Activated T-cell treated with anti-CD3 and anti-CD28 coated beads for 48 hours (primary cell): ENCODE data around the gene TRDN.
"Not testable (repeated sequence)": the region's sequence is repeated elsewhere in the genome, so short reads cannot be mapped to it uniquely, and the experiment has no call there.

ENCODE experiments used
- DNase-seq: peaks from one replicate; pipeline ENCODE4 v3.0.0-alpha.2; 2020; ENCODE audit warnings: low read depth

The TRDN gene

GRCh38 chr6:123629258-123629941, 7.3 kb downstream of the TRDN start:
- no peak for DNase-seq

- DNase-seq = no peak
Observed at GRCh38 chr6:123625696-123626095, 11.1 kb downstream of the TRDN start.

DNA sequence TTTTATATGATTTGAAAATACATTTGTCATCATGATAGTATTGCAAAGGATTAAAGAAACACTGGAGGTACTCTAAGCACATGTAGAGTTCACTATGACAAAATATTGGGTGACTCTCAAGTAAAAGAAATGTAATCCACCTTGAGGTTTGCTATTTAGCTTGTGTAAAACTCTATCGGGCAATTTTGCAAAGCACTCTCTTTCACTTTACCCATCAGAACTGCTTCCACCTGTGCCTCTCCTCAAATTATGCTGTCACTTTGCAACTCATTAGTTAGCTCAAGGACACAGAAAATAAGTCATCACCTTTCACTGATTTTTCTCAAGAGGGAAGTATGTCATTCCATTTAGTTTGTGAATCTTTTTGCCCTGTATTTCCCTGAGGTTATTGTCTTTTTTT, 14.0 kb downstream of the TRDN start:
- DNase-seq = no peak

- no peak for DNase-seq
Observed at GRCh38 chr6:123619156-123619555, 17.6 kb downstream of the TRDN start.

DNA sequence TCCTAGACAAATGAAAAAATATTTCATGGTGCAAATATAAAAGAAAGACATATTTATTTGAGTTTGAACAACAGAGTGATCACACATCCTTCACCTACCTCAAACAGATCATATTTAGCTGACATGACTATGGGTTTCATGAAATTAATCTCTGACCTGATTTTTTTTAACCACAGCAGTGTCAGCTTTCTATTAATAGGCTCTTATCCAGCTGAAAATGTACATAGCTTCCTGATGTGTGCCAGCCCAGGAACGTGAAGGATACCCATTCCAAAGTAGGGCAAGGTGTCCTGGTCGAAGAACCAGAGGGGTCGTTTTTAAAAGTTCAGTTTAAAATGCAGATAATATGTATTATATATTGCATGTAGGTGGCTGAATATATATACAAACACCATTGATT, 19.8 kb downstream of the TRDN start:
- no peak for DNase-seq

DNA sequence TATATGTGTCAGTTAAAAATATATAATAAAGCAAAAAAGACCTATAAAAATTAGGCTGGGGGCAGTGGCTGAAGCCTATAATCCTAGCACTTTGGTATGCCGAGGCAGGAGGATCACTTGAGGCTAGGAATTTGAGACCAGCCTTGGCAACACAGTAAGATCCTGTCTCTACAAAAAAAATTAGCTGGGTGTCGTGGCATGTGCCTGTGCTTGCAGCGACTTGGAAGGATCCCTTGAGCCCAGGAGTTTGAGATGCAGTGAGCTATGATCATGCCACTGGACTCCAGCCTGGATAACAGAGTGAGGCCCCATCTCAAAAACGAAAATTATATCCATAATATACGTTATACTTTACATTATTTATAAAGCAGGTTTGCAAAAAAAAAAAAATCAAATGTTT, 20.7 kb downstream of the TRDN start:
- DNase-seq = no peak

- no peak for DNase-seq
Observed at GRCh38 chr6:123610779-123611178, 26.0 kb downstream of the TRDN start.

GRCh38 chr6:123604067-123604466, 32.7 kb downstream of the TRDN start:
- DNase-seq = no peak

GRCh38 chr6:123598011-123598410, 38.7 kb downstream of the TRDN start:
- no peak for DNase-seq

DNA sequence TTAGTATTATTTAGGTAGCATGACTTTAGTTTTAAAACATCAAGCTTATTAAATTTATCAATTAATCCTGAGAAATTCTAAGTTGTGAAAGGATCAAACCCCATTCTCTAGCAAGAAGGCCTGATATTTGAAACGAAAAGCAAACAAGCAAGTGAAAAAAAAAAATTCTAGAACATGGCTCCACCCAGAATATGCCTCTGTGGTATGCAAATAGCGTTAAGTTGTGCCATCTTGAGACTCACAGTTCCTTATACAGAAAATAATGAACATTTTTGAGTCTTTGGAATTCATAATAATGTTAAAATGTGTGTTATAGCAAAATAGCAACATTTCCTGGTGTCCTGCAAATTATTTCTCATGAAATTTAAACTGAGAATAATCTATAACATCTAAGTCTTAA, 42.0 kb downstream of the TRDN start:
- DNase-seq = no peak

DNA sequence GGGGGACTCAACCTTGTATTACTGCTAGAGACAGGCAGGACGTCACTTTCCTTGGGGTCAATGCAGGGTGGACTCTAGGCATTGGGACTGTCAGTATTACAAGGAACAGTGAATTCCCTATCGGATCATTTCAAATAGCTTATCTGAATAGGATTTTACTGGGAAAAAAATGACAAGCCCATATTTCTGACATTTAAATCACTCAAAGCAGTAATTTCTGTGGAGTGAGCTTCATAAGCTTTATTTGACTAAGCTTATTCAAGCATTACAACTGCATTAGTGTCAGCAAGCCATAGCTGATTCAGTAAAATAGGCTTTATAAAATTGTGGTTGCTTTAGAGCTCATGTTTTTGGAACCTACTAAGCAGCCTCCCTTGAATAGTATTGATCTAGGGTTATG, 44.3 kb downstream of the TRDN start:
- no peak for DNase-seq

DNA sequence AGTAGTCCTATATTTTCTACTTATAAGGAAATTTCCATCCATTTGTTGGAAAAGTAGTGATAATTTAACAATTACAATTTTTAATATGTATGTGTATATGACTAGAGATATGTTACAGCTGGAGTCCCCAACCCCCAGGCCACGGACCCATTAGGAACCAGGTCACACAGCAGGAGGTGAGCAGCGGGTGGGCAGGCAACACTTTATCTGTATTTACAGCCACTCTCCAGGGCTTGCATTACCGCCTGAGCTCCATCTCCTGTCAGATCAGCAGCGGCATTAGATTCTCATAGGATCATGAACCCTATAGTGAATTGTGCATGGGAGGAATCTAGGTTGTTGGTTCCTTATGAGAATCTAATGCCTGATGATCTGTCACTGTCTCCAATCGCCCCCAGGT, 46.8 kb downstream of the TRDN start:
- DNase-seq = no peak

DNA sequence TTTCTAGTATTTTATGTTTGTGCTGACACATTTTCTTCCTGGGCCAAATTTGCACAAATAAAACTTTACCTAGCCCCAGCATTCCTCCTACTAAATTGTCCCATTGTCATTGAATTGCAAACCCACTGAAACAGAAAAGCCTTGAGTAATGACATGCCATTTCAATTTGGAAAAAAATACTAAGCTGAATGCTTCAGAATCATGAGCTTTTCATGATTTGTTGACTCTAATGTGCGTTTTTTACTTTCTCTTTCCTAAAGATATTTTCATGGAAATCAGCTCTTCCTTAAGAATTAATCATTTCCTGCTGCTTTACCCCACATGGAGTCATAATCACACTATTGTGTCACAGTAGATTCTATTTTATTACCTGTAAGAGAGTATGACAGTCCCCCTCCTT, 47.4 kb downstream of the TRDN start:
- no peak for DNase-seq

DNA sequence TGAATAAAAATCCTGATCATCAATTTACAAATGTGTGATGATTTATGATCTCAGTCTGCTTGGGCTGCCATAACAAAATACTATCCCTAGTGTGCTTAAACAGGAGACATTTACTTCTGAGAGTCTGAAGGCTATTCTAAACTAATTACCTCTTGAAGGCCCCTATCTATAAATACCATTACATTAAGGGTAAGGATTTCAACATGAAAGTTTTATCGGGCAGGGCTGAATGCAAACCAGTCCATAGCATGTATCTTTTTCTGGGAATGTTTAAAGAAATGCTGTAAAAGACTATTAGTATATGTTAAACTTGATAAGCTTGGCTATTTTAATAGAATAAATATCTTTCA, 48.2 kb downstream of the TRDN start:
- DNase-seq = no peak

DNA sequence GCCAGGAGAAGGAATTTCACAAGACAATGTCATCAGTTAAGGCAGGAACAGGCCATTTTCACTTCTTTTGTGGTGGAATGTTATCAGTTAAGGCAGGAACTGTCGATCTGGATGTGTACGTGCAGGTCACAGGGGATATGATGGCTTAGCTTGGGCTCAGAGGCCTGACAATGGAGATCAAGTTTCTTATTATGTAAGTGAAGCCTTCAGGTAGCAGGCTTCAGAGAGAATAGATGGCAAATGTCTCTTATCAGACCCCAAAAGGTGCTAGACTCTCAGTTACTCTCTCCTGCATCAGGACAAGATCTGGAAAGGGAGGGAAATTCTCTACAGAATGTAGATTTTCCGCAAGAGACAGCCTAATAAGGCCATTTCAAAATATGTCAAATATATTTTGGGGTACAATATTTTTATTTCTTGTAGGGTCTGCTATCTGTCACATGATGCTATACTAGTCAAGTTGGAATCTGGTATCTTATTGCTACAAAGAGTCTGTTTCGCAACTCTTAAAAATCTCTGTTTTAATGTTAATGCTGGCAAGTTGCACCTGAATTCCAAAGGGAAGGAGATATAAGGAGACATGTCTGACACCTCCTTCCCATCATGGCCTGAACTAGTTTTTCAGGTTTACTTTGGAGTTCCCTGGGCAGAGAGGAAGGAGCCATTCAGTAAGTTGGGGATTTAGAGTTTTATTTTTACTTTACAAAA, 48.8 kb downstream of the TRDN start:
- DNase-seq = no peak

DNA sequence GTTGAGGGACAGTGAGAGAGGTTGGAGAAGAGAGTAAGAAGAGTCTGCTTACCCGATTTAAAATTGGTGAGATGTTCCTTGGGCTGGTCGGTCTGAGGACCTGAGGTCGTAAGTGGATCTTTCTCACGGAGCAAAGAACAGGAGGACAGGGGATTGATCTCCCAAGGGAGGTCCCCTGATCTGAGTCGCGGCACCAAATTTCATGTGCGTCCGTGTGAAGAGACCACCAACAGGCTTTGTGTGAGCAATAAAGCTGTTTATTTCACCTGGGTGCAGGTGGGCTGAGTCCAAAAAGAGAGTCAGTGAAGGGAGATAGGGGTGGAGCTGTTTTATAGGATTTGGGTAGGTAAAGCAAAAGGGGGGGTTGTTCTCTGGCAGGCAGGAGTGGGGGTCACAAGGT, 49.3 kb downstream of the TRDN start:
- DNase-seq = not testable (repeated sequence)

DNA sequence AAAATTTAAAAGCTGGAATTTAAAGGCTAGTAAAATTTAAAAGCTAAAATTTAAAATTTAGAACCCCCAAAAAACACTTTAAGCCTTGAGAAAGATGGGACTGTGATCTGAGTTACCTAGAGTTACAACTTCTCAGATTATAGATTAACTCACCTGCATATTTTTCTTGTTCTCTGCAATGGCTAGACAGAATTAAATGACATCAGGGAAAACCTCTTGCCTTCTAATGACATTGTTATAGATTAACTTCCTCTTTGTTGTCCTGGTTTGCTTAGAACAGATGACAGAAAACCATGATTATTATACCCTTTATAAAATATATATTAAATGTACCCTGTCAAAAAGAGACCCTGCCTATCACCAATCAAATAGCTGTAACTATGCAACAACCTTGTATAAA, 56.4 kb downstream of the TRDN start:
- DNase-seq = no peak

DNA sequence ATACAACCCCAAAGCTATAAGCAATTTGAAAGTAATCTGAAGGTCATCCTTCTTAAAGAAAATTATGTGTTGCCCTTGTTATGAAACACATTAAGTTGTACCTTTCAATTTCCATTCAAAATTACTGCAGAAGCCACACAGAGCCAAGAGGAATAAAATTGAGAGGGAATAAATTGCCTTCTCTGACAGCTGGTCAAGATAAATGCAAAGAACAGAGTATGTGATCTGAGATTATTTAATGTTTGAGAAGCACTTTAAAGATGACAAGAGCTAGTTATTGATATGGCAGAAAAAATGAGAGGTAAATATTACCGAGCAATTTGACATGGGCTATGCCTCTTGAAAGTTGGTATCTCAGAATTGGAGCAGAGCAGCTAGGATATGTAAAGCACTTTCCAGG, 61.6 kb downstream of the TRDN start:
- no peak for DNase-seq

GRCh38 chr6:123570813-123571684, 65.7 kb downstream of the TRDN start:
- no peak for DNase-seq

GRCh38 chr6:123569575-123569974, 67.2 kb downstream of the TRDN start:
- DNase-seq = no peak

- no peak for DNase-seq
Observed at GRCh38 chr6:123565529-123565928, 71.2 kb downstream of the TRDN start.

- no peak for DNase-seq
Observed at GRCh38 chr6:123564361-123564760, 72.4 kb downstream of the TRDN start.

- DNase-seq = no peak
Observed at GRCh38 chr6:123562677-123563076, 74.1 kb downstream of the TRDN start.
